ENCODE results near the gene DNASE2. TPM values are rescaled to one million over a fixed set of nuclear protein-coding genes. Genes with fewer than 3 reads are reported as not detected.

Gene DNASE2
- total RNA-seq, 1 experiment from 2014 or later, result 23.8 TPM

DNA sequence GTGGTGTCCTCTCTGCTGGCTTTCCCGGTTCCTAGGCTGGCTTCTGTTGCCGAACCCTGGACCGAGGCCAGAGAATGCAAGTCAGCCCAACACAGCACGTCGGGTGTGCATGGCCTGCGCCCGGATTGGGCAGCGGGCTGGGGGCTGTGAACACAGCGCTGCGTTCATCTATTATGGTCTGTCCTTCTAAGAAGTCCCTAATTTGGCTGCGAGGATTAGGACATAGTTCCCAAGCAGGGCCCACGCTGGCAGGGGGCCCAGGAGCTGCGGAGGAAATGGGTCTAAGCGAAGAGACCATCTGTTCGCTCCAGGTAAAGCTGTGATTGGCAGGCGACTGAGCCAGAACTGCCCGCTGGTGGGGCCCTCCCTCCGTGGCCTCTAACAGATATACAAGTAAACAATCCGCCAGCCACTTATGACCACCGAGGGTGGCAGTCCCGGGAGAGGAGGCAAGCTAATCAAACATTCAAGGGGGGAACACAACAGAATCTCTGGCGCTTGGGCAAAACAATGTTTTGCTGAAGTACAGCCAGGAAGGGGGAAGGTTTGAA, 31.8 kb upstream of the DNASE2 start:
- no CpG with 5 or more reads among the region's 22 CpGs for WGBS (ENCODE audit: extremely low coverage, insufficient read length, low lambda C conversion rate)
- no peaks in the 10 kb centered on the region for H3K9me3 ChIP-seq (ENCODE audit: control insufficient read depth, low read depth, low read length)
- H3K4me3 Mint-ChIP-seq, result peak overlapping the region; percentile 24 to 69; a peak in 4 of 5 replicates
- H2BK15ac ChIP-seq (ENCODE audit: low read depth, low read length), result no peak overlapping the region
- H3K4me1 Mint-ChIP-seq, result peaks cover 20 to 25% of the 10 kb centered on the region in 2 experiments
- H3K56ac ChIP-seq (ENCODE audit: insufficient read length, low read depth, low read length), result no peak overlapping the region
- no peak overlapping the region for H4K5ac ChIP-seq (ENCODE audit: insufficient read length, low read depth, low read length)
- no peak overlapping the region for H3K9ac ChIP-seq (ENCODE audit: extremely low read depth, insufficient read length, low read length)
- peak overlapping the region; percentile 33 for H3K18ac ChIP-seq (ENCODE audit: insufficient read length, low read depth, low read length)
- H3K79me2 ChIP-seq (ENCODE audit: insufficient read depth, low read length), result no peaks in the 10 kb centered on the region
- H2BK12ac ChIP-seq (ENCODE audit: insufficient read length, low read depth, low read length), result no peak overlapping the region
- H3K27me3 Mint-ChIP-seq (ENCODE audit: low read depth), result peaks cover 14% of the 10 kb centered on the region
- H2AK5ac ChIP-seq (ENCODE audit: insufficient read length, low read length), result no peak overlapping the region
- H3K79me1 ChIP-seq (ENCODE audit: insufficient read depth, low read depth, low read length, poor library complexity, severe bottlenecking), result no peaks in the 10 kb centered on the region
- H4K91ac ChIP-seq (ENCODE audit: insufficient read length, low read depth, low read length), result no peak overlapping the region
- H3K23ac ChIP-seq (ENCODE audit: insufficient read length, low read depth, low read length), result no peak overlapping the region
- no peaks in the 10 kb centered on the region; a peak in 1 of 5 replicates for H3K9me3 Mint-ChIP-seq
- H3K27ac ChIP-seq (ENCODE audit: insufficient read length, low read depth, low read length), result no peak overlapping the region
- H3T11ph ChIP-seq (ENCODE audit: low read length), result no peak overlapping the region
- H3K27ac Mint-ChIP-seq, result peak overlapping the region; percentile 69 to 99 (median 96); a peak in 6 of 7 replicates
- no peak overlapping the region for H2BK5ac ChIP-seq (ENCODE audit: insufficient read length, low read length)
- TF ChIP-seq, protein P1, sequence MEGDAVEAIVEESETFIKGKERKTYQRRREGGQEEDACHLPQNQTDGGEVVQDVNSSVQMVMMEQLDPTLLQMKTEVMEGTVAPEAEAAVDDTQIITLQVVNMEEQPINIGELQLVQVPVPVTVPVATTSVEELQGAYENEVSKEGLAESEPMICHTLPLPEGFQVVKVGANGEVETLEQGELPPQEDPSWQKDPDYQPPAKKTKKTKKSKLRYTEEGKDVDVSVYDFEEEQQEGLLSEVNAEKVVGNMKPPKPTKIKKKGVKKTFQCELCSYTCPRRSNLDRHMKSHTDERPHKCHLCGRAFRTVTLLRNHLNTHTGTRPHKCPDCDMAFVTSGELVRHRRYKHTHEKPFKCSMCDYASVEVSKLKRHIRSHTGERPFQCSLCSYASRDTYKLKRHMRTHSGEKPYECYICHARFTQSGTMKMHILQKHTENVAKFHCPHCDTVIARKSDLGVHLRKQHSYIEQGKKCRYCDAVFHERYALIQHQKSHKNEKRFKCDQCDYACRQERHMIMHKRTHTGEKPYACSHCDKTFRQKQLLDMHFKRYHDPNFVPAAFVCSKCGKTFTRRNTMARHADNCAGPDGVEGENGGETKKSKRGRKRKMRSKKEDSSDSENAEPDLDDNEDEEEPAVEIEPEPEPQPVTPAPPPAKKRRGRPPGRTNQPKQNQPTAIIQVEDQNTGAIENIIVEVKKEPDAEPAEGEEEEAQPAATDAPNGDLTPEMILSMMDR (conservative IDR thresholded peaks at IDR 0.05), result no peak
- H2BK20ac ChIP-seq (ENCODE audit: low read depth, low read length, poor library complexity, severe bottlenecking), result no peak overlapping the region
- no peak overlapping the region for H4K8ac ChIP-seq (replicated peaks; ENCODE audit: insufficient read length, low read depth, low read length)
- no peaks in the 10 kb centered on the region for H3K36me3 Mint-ChIP-seq (ENCODE audit: insufficient read depth in 1 of 3, low read depth in 3 of 3)
- H4K20me1 ChIP-seq (ENCODE audit: control insufficient read depth, insufficient read depth, insufficient read length), result no peaks in the 10 kb centered on the region
- no peaks in the 10 kb centered on the region for H3K23me2 ChIP-seq (ENCODE audit: insufficient read length, low read depth, low read length, poor library complexity, severe bottlenecking)
- peaks cover 2% of the 10 kb centered on the region; the same call in 1 of the 2 replicates for H3K27me3 ChIP-seq (ENCODE audit: insufficient read depth, low read length)
- H2AFZ ChIP-seq (ENCODE audit: low read length), result no peak overlapping the region
- peak; percentile 71 for DNase-seq
- peak overlapping the region; percentile 15 for H3K4me2 ChIP-seq (ENCODE audit: insufficient read depth, insufficient read length, low read length)
- peak overlapping the region; percentile 24; the same call in 1 of the 2 replicates for H3K14ac ChIP-seq (ENCODE audit: insufficient read depth, low read length)
- H2BK120ac ChIP-seq (ENCODE audit: low read depth, low read length, poor library complexity, severe bottlenecking), result no peak overlapping the region
- H3K4me1 ChIP-seq (ENCODE audit: insufficient read depth, low read length), result peaks cover 4% of the 10 kb centered on the region; the same call in 1 of the 2 replicates
- no peak overlapping the region; the same call in 1 of the 2 replicates for H3K4ac ChIP-seq (ENCODE audit: low read depth, low read length)

Data from H9 (cell line).